ENCODE data around the gene GOLGA6A. TPM values are rescaled to one million over a fixed set of nuclear protein-coding genes. Genes with fewer than 3 reads are reported as not detected.
A peak's percentile ranks its signal among the peaks of the same experiment; 100 is the strongest.
"Not testable (repeated sequence)": the region's sequence is repeated elsewhere in the genome, so short reads cannot be mapped to it uniquely, and the experiment has no call there.

GOLGA6A gene
- total RNA-seq, 1 donor: not detected

DNA sequence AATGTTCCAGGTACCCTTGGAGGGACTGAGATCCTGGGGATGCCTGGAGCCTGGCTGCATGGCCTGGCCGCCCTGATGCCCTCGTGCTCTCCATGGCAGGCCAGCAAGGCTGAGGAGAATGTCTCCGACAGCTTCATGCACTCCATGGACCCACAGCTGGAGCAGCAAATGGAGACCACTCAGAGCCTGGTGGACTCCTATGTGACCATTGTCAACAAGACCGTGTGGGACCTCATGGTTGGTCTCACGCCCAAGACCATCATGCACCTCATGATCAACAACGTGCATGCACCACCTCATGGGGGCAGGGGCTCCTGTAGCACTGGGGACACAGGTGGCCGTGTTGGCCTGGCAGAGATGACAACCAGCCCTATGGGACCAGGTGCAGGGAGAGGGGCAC lies 19.7 kb downstream of the GOLGA6A start:
- TF ChIP-seq, protein P1, sequence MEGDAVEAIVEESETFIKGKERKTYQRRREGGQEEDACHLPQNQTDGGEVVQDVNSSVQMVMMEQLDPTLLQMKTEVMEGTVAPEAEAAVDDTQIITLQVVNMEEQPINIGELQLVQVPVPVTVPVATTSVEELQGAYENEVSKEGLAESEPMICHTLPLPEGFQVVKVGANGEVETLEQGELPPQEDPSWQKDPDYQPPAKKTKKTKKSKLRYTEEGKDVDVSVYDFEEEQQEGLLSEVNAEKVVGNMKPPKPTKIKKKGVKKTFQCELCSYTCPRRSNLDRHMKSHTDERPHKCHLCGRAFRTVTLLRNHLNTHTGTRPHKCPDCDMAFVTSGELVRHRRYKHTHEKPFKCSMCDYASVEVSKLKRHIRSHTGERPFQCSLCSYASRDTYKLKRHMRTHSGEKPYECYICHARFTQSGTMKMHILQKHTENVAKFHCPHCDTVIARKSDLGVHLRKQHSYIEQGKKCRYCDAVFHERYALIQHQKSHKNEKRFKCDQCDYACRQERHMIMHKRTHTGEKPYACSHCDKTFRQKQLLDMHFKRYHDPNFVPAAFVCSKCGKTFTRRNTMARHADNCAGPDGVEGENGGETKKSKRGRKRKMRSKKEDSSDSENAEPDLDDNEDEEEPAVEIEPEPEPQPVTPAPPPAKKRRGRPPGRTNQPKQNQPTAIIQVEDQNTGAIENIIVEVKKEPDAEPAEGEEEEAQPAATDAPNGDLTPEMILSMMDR (IDR thresholded peaks at IDR 0.05; ENCODE audit: extremely low read depth, low read depth, low read length): no peak
- Histone ChIP-seq H3K79me2 (ENCODE audit: insufficient read depth, low read length) (no peaks in the 10 kb centered on the region), H3K4me2 (ENCODE audit: insufficient read depth, low read length) (no peak overlapping the region), H3K9me3 (ENCODE audit: low read depth, low read length) (no peaks in the 10 kb centered on the region), H2AFZ (ENCODE audit: low read length) (no peak overlapping the region), H3K27me3 (ENCODE audit: insufficient read depth, low read length) (peaks cover 8% of the 10 kb centered on the region), H3K4me3 (ENCODE audit: insufficient read depth, low read length) (no peak overlapping the region), H3K27ac (ENCODE audit: low read depth, low read length) (no peak overlapping the region), H3K36me3 (ENCODE audit: insufficient read depth, low read length) (no peaks in the 10 kb centered on the region), H3K4me1 (ENCODE audit: insufficient read depth, low read length) (no peaks in the 10 kb centered on the region), H4K20me1 (ENCODE audit: insufficient read depth, low read length) (no peaks in the 10 kb centered on the region)
- DNase-seq (ENCODE audit: insufficient read length, low spot score, missing footprints): peak; percentile 34

GRCh38 chr15:74062236-74062635 lies 20.1 kb downstream of the GOLGA6A start:
- H3K27me3 ChIP-seq (ENCODE audit: insufficient read depth, low read length): peaks cover 8% of the 10 kb centered on the region
- H3K27ac ChIP-seq (ENCODE audit: low read depth, low read length): no peak overlapping the region
- H3K4me1 ChIP-seq (ENCODE audit: insufficient read depth, low read length): no peaks in the 10 kb centered on the region
- H3K36me3 ChIP-seq (ENCODE audit: insufficient read depth, low read length): no peaks in the 10 kb centered on the region
- no peak overlapping the region for H3K4me2 ChIP-seq (ENCODE audit: insufficient read depth, low read length)
- H4K20me1 ChIP-seq (ENCODE audit: insufficient read depth, low read length): no peaks in the 10 kb centered on the region
- no peak overlapping the region for H3K4me3 ChIP-seq (ENCODE audit: insufficient read depth, low read length)
- DNase-seq (ENCODE audit: insufficient read length, low spot score, missing footprints): no peak
- TF ChIP-seq, protein P1 (IDR thresholded peaks at IDR 0.05; ENCODE audit: extremely low read depth, low read depth, low read length): no peak
- no peaks in the 10 kb centered on the region for H3K79me2 ChIP-seq (ENCODE audit: insufficient read depth, low read length)
- no peaks in the 10 kb centered on the region for H3K9me3 ChIP-seq (ENCODE audit: low read depth, low read length)
- H2AFZ ChIP-seq (ENCODE audit: low read length): no peak overlapping the region

- H3K9me3 ChIP-seq (ENCODE audit: low read depth, low read length): no peaks in the 10 kb centered on the region
- no peaks in the 10 kb centered on the region for H3K79me2 ChIP-seq (ENCODE audit: insufficient read depth, low read length)
- H3K4me3 ChIP-seq (ENCODE audit: insufficient read depth, low read length): no peak overlapping the region
- TF ChIP-seq, protein P1 (IDR thresholded peaks at IDR 0.05; ENCODE audit: extremely low read depth, low read depth, low read length): no peak
- no peaks in the 10 kb centered on the region for H4K20me1 ChIP-seq (ENCODE audit: insufficient read depth, low read length)
- no peak overlapping the region for H2AFZ ChIP-seq (ENCODE audit: low read length)
- no peak for DNase-seq (ENCODE audit: insufficient read length, low spot score, missing footprints)
- H3K36me3 ChIP-seq (ENCODE audit: insufficient read depth, low read length): no peaks in the 10 kb centered on the region
- no peak overlapping the region for H3K4me2 ChIP-seq (ENCODE audit: insufficient read depth, low read length)
- no peak overlapping the region for H3K27ac ChIP-seq (ENCODE audit: low read depth, low read length)
- H3K4me1 ChIP-seq (ENCODE audit: insufficient read depth, low read length): no peaks in the 10 kb centered on the region
- H3K27me3 ChIP-seq (ENCODE audit: insufficient read depth, low read length): peaks cover 8% of the 10 kb centered on the region
These were observed 22.1 kb downstream of the GOLGA6A start for GRCh38 chr15:74060251-74060650.

- peak; percentile 30 for DNase-seq (ENCODE audit: insufficient read length, low spot score, missing footprints)
- not testable (repeated sequence) for H3K79me2 ChIP-seq (ENCODE audit: insufficient read depth, low read length); H3K27me3 ChIP-seq (ENCODE audit: insufficient read depth, low read length); H3K9me3 ChIP-seq (ENCODE audit: low read depth, low read length); H4K20me1 ChIP-seq (ENCODE audit: insufficient read depth, low read length); H3K4me1 ChIP-seq (ENCODE audit: insufficient read depth, low read length); H3K27ac ChIP-seq (ENCODE audit: low read depth, low read length); H2AFZ ChIP-seq (ENCODE audit: low read length); H3K4me3 ChIP-seq (ENCODE audit: insufficient read depth, low read length); H3K36me3 ChIP-seq (ENCODE audit: insufficient read depth, low read length); H3K4me2 ChIP-seq (ENCODE audit: insufficient read depth, low read length)
These were observed 23.1 kb downstream of the GOLGA6A start for GRCh38 chr15:74059050-74059833.

- peaks cover 21% of the 10 kb centered on the region for H3K4me1 ChIP-seq (ENCODE audit: insufficient read depth, low read length)
- H3K27me3 ChIP-seq (ENCODE audit: insufficient read depth, low read length); H3K9me3 ChIP-seq (ENCODE audit: low read depth, low read length); H3K36me3 ChIP-seq (ENCODE audit: insufficient read depth, low read length); H4K20me1 ChIP-seq (ENCODE audit: insufficient read depth, low read length); H3K4me2 ChIP-seq (ENCODE audit: insufficient read depth, low read length); H2AFZ ChIP-seq (ENCODE audit: low read length); H3K27ac ChIP-seq (ENCODE audit: low read depth, low read length); H3K4me3 ChIP-seq (ENCODE audit: insufficient read depth, low read length); H3K79me2 ChIP-seq (ENCODE audit: insufficient read depth, low read length); DNase-seq (ENCODE audit: insufficient read length, low spot score, missing footprints): not testable (repeated sequence)
These were observed 26.0 kb downstream of the GOLGA6A start for GRCh38 chr15:74056330-74056729.
